HEK293T (cell line): Measurements from ENCODE around the gene TBC1D22A.

Source experiments
- CTCF ChIA-PET: fragments of 350-600 bp; formaldehyde crosslinking; extraction: SDS; loops from one replicate; lab custom pipeline; 2021; ENCODE audit warnings: antibody characterized with exemption, inconsistent platforms; lab: Yijun Ruan, JAX
- POLR2A ChIA-PET: fragments of 350-600 bp; formaldehyde crosslinking; extraction: SDS; loops from one replicate; lab custom pipeline; 2020; ENCODE audit warnings: antibody characterized with exemption, inconsistent platforms; lab: Yijun Ruan, JAX
- DNase-seq: peaks from one replicate; pipeline ENCODE4 v3.0.0; 2012; ENCODE audit warnings: mixed read lengths; ENCODE audit errors: extremely low spot score
- ARNT ChIP-seq: fragments of 450-650 bp; IDR thresholded peaks from 2 replicates; pipeline ENCODE4 v1.6.1; 2017; ENCODE audit warnings: mild to moderate bottlenecking
- BHLHE40 ChIP-seq: fragments of 450-650 bp; IDR thresholded peaks from 2 replicates; pipeline ENCODE4 v1.6.1; 2016; ENCODE audit warnings: mild to moderate bottlenecking, moderate library complexity, borderline replicate concordance
- CTBP1 ChIP-seq: fragments of 450-650 bp; IDR thresholded peaks from 2 replicates; pipeline ENCODE4 v1.6.1; 2016; ENCODE audit warnings: borderline replicate concordance
- ELF4 ChIP-seq: fragments of 450-650 bp; IDR thresholded peaks from 2 replicates; pipeline ENCODE4 v1.6.1; 2017; ENCODE audit warnings: antibody characterized with exemption
- FOXA1 ChIP-seq: fragments of 450-650 bp; IDR thresholded peaks from 2 replicates; pipeline ENCODE4 v1.6.1; 2016; ENCODE audit warnings: mild to moderate bottlenecking
- FOXK2 ChIP-seq: fragments of 450-650 bp; IDR thresholded peaks from 2 replicates; pipeline ENCODE4 v1.6.1; 2016; ENCODE audit warnings: mild to moderate bottlenecking
- FOXM1 ChIP-seq: fragments of 450-650 bp; IDR thresholded peaks from 2 replicates; pipeline ENCODE4 v1.6.1; 2017; ENCODE audit warnings: mild to moderate bottlenecking, borderline replicate concordance
- HDGF ChIP-seq: fragments of 450-650 bp; IDR thresholded peaks from 2 replicates; pipeline ENCODE4 v1.6.1; 2017; ENCODE audit warnings: antibody characterized with exemption, borderline replicate concordance
- L3MBTL2 ChIP-seq: fragments of 450-650 bp; conservative IDR thresholded peaks from 2 replicates; pipeline ENCODE4 v1.6.1; 2016; ENCODE audit warnings: mild to moderate bottlenecking
- LEF1 ChIP-seq: fragments of 450-650 bp; IDR thresholded peaks from 2 replicates; pipeline ENCODE4 v1.6.1; 2017; ENCODE audit warnings: mild to moderate bottlenecking, borderline replicate concordance
- NFRKB ChIP-seq: fragments of 450-650 bp; IDR thresholded peaks from 2 replicates; pipeline ENCODE4 v1.6.1; 2016; ENCODE audit warnings: mild to moderate bottlenecking, moderate library complexity
- SP1 ChIP-seq: fragments of 450-650 bp; IDR thresholded peaks from 2 replicates; pipeline ENCODE4 v1.6.1; 2017
- SUZ12 ChIP-seq: fragments of 450-650 bp; IDR thresholded peaks from 2 replicates; pipeline ENCODE4 v1.6.1; 2016; ENCODE audit warnings: mild to moderate bottlenecking
- TARDBP ChIP-seq: fragments of 450-650 bp; IDR thresholded peaks from 2 replicates; pipeline ENCODE4 v1.6.1; 2016
- ZNF384 ChIP-seq: fragments of 450-650 bp; IDR thresholded peaks from 2 replicates; pipeline ENCODE4 v1.6.1; 2016
- TF ChIP-seq, protein P1 (sequence below): fragments of 450-650 bp; IDR thresholded peaks from 2 replicates; pipeline ENCODE4 v1.6.1; 2016

The TBC1D22A gene

GRCh38 chr22:46946383-46946962, 184.0 kb downstream of the TBC1D22A start:
- ChIA-PET POLR2A (no interaction called here), CTCF (no interaction called here)
- no peak for DNase-seq
- TF ChIP-seq ELF4 (no peak), SUZ12 (no peak), FOXA1 (no peak), L3MBTL2 (no peak), ZNF384 (no peak), NFRKB (no peak), BHLHE40 (no peak), CTBP1 (no peak), ARNT (no peak), HDGF (no peak), FOXK2 (no peak)

DNA sequence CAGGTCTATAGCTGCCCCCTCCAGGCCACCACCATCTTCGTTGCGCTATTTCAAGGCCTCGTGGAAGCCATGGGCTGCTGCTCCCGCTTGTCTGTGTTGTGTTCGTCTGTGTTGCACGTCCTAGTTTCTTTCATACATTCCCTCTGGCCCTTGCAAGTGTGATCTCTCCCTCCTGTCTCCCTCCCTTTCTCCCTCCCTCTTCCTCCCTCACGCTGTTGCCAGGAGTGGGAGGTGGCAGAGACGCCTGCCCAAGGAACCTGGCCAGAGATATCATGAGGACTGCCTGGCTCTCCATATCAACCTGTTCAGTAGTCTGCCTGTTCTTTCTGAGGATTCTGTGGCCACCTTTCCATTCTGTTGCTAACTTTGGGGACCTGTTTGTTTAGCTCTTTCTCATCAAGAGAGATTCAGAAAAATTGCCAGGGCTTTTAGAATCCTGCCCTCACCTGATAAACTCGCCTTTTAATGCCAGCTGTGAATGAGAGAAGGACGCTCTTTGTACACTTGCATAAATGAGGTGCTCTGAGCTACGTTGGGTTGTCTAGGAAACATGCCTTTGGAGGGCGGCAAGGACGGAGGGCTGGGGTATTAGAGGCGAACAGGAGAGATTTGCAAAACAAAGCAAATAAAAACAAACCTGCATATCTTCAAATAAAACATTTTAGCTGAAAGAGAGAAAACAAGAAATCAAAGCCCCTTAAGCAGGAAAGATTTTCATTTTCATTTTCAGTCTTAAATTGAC, 185.2 kb downstream of the TBC1D22A start:
- no peak for DNase-seq
- CTCF ChIA-PET: no interaction called here
- POLR2A ChIA-PET: interaction anchor here (1.1 kb wide), 1 partner anchor 20 kb away, joined by 3 read pairs; no protein-coding TSS in a partner anchor
- no peak for TF ChIP-seq SUZ12
- no peak for TF ChIP-seq ARNT
- no peak for TF ChIP-seq BHLHE40
- TF ChIP-seq HDGF: no peak
- no peak for TF ChIP-seq L3MBTL2
- no peak for TF ChIP-seq TARDBP
- no peak for TF ChIP-seq CTBP1
- TF ChIP-seq FOXA1: no peak
- TF ChIP-seq FOXK2: no peak
- TF ChIP-seq NFRKB: no peak

DNA sequence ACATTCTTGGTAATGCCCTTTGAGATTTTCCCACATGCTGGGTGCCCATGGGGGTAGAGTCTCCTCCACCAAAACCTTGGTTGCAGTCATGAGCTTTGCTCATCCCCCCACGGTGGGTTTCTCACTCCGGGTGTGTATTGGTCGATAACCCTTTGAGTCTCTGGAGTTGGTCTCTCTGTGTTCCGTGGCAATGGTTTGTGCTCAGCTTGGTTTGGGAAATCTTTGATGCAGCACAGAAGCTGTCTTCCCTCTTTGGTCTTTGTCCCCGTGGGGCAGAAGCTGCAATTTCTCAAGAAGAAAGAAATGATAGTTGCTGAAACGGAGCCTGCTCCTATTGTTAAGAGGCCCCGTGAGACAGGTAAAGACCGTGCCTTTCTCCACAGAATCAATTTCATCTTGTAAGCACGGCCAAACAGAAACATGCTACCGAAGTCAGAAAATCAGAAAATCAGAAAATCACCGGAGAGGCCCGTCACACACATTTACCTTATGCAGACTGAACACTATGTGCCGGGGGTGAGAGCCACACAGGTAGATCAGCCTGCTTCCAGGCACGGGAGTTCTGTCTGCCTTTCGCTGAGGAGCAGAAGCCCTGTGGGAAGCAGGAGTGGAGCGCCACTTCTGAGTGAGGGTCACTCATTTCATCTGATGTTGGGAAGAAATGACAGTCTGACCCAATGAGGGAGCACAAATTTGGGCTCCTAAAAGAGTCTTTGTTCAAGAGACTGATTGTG, 186.1 kb downstream of the TBC1D22A start:
- ChIA-PET CTCF (no interaction called here), POLR2A (interaction anchor here (1.1 kb wide), 1 partner anchor 19 kb away, joined by 3 read pairs; no protein-coding TSS in a partner anchor)
- DNase-seq: no peak
- TF ChIP-seq, protein P1, sequence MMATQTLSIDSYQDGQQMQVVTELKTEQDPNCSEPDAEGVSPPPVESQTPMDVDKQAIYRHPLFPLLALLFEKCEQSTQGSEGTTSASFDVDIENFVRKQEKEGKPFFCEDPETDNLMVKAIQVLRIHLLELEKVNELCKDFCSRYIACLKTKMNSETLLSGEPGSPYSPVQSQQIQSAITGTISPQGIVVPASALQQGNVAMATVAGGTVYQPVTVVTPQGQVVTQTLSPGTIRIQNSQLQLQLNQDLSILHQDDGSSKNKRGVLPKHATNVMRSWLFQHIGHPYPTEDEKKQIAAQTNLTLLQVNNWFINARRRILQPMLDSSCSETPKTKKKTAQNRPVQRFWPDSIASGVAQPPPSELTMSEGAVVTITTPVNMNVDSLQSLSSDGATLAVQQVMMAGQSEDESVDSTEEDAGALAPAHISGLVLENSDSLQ: no peak
- TF ChIP-seq L3MBTL2 (no peak), LEF1 (no peak), ELF4 (no peak), SP1 (no peak), NFRKB (no peak), CTBP1 (no peak), BHLHE40 (no peak), FOXK2 (no peak), HDGF (no peak), FOXM1 (no peak), ARNT (no peak), FOXA1 (no peak), SUZ12 (no peak), ZNF384 (no peak), TARDBP (no peak)

- no peak for DNase-seq
- ChIA-PET CTCF (no interaction called here), POLR2A (no interaction called here)
- TF ChIP-seq FOXA1: no peak
- no peak for TF ChIP-seq CTBP1
- no peak for TF ChIP-seq SUZ12
- no peak for TF ChIP-seq HDGF
- TF ChIP-seq LEF1: no peak
- no peak for TF ChIP-seq TARDBP
- TF ChIP-seq FOXM1: no peak
- TF ChIP-seq SP1: no peak
- TF ChIP-seq NFRKB: no peak
Measured at GRCh38 chr22:46951350-46951749, 188.9 kb downstream of the TBC1D22A start.

GRCh38 chr22:46951973-46952372, 189.5 kb downstream of the TBC1D22A start:
- ChIA-PET CTCF (no interaction called here), POLR2A (no interaction called here)
- DNase-seq: no peak
- TF ChIP-seq BHLHE40 (no peak), ARNT (no peak), SP1 (no peak), FOXM1 (no peak), L3MBTL2 (no peak), FOXK2 (no peak), ZNF384 (no peak), LEF1 (no peak), FOXA1 (no peak), CTBP1 (no peak), TARDBP (no peak), SUZ12 (no peak), HDGF (no peak)
- TF ChIP-seq, protein P1: no peak
